ENCODE measurements around the gene ATP12A. TPM values are rescaled to one million over a fixed set of nuclear protein-coding genes. Genes with fewer than 3 reads are reported as not detected.

ATP12A gene
- total RNA-seq, 1 donor from 2014 or later, result not detected

GRCh38 chr13:24716011-24716410 lies 35.8 kb downstream of the ATP12A start:
- no peaks in the 10 kb centered on the region for H3K27me3 ChIP-seq
- no peaks in the 10 kb centered on the region for H3K9me3 ChIP-seq (ENCODE audit: low read depth)
- no peak for DNase-seq (ENCODE audit: low spot score)
- no peaks in the 10 kb centered on the region for H3K36me3 Mint-ChIP-seq
- H2AFZ ChIP-seq (replicated peaks), result peak overlapping the region; percentile 89
- no peaks in the 10 kb centered on the region for H3K79me2 ChIP-seq (ENCODE audit: low read depth)
- no peak overlapping the region for H3K9ac ChIP-seq
- H3F3A ChIP-seq (ENCODE audit: low read depth), result no peaks in the 10 kb centered on the region
- H3K27ac ChIP-seq, result no peak overlapping the region
- TF ChIP-seq CTCF (IDR thresholded peaks at IDR 0.05) (no peak), EZH2phosphoT487 (IDR thresholded peaks at IDR 0.05) (no peak), EZH2 (IDR thresholded peaks at IDR 0.05) (no peak)
- peak overlapping the region; percentile 81 for H3K27ac Mint-ChIP-seq
- H4K20me1 ChIP-seq (ENCODE audit: low read depth), result no peaks in the 10 kb centered on the region
- H3K4me2 ChIP-seq, result peak overlapping the region; percentile 37
- H3K4me3 ChIP-seq, result no peak overlapping the region
- H3K4me1 Mint-ChIP-seq, result peaks cover 11% of the 10 kb centered on the region
- H3K9me3 Mint-ChIP-seq, result no peaks in the 10 kb centered on the region
- peaks cover 7% of the 10 kb centered on the region for H3K4me1 ChIP-seq
- H3K4me3 Mint-ChIP-seq, result no peak overlapping the region
- H3K36me3 ChIP-seq, result no peaks in the 10 kb centered on the region
- peaks cover 13% of the 10 kb centered on the region for H3K27me3 Mint-ChIP-seq (ENCODE audit: insufficient read depth, low read depth)

- Mint-ChIP-seq H3K27me3 (ENCODE audit: insufficient read depth, low read depth) (peaks cover 13% of the 10 kb centered on the region), H3K27ac (no peak overlapping the region), H3K4me3 (no peak overlapping the region), H3K9me3 (no peaks in the 10 kb centered on the region), H3K36me3 (no peaks in the 10 kb centered on the region), H3K4me1 (peaks cover 11% of the 10 kb centered on the region)
- Histone ChIP-seq H3K4me3 (no peak overlapping the region), H3F3A (ENCODE audit: low read depth) (no peaks in the 10 kb centered on the region), H3K79me2 (ENCODE audit: low read depth) (no peaks in the 10 kb centered on the region), H4K20me1 (ENCODE audit: low read depth) (no peaks in the 10 kb centered on the region), H3K36me3 (no peaks in the 10 kb centered on the region), H3K4me1 (peaks cover 7% of the 10 kb centered on the region), H3K9ac (no peak overlapping the region), H3K27me3 (no peaks in the 10 kb centered on the region), H2AFZ (replicated peaks) (peak overlapping the region; percentile 89), H3K27ac (no peak overlapping the region), H3K9me3 (ENCODE audit: low read depth) (no peaks in the 10 kb centered on the region), H3K4me2 (peak overlapping the region; percentile 37)
- TF ChIP-seq CTCF (IDR thresholded peaks at IDR 0.05) (no peak), EZH2phosphoT487 (IDR thresholded peaks at IDR 0.05) (no peak), EZH2 (IDR thresholded peaks at IDR 0.05) (no peak)
- DNase-seq (ENCODE audit: low spot score), result no peak
These were observed 36.2 kb downstream of the ATP12A start for GRCh38 chr13:24716446-24716845.

GRCh38 chr13:24717217-24717616 lies 37.0 kb downstream of the ATP12A start:
- Histone ChIP-seq H3K4me2 (no peak overlapping the region), H3K27ac (no peak overlapping the region), H3K36me3 (no peaks in the 10 kb centered on the region), H3K4me3 (no peak overlapping the region), H3K27me3 (no peaks in the 10 kb centered on the region), H3K9me3 (ENCODE audit: low read depth) (no peaks in the 10 kb centered on the region), H3K4me1 (peaks cover 7% of the 10 kb centered on the region), H3F3A (ENCODE audit: low read depth) (no peaks in the 10 kb centered on the region), H3K79me2 (ENCODE audit: low read depth) (no peaks in the 10 kb centered on the region), H3K9ac (no peak overlapping the region), H4K20me1 (ENCODE audit: low read depth) (no peaks in the 10 kb centered on the region), H2AFZ (replicated peaks) (no peak overlapping the region)
- no peak for TF ChIP-seq EZH2 (IDR thresholded peaks at IDR 0.05)
- TF ChIP-seq CTCF (IDR thresholded peaks at IDR 0.05), result no peak
- TF ChIP-seq EZH2phosphoT487 (IDR thresholded peaks at IDR 0.05), result no peak
- peaks cover 13% of the 10 kb centered on the region for H3K27me3 Mint-ChIP-seq (ENCODE audit: insufficient read depth, low read depth)
- DNase-seq (ENCODE audit: low spot score), result no peak
- H3K4me1 Mint-ChIP-seq, result peaks cover 11% of the 10 kb centered on the region
- no peaks in the 10 kb centered on the region for H3K36me3 Mint-ChIP-seq
- no peak overlapping the region for H3K4me3 Mint-ChIP-seq
- H3K27ac Mint-ChIP-seq, result no peak overlapping the region
- no peaks in the 10 kb centered on the region for H3K9me3 Mint-ChIP-seq

Data from neural progenitor cell (in vitro differentiated cells).